Measurements from ENCODE around the gene CELF6.
A peak's percentile ranks its signal among the peaks of the same experiment; 100 is the strongest.

The CELF6 gene

GRCh38 chr15:72272997-72273352 lies 47.0 kb downstream of the CELF6 start:
- DNase-seq (ENCODE audit: low read depth), result no peak
- peak overlapping the region; percentile 89 for H3K4me3 ChIP-seq (ENCODE audit: low read depth, low read length)
- no peak for TF ChIP-seq CTCF (IDR thresholded peaks at IDR 0.05; ENCODE audit: insufficient read depth, low read depth, low read length, missing control alignments)

GRCh38 chr15:72272213-72272996 lies 47.6 kb downstream of the CELF6 start, which contains the start of gene PARP6:
TSS of gene PARP6 (minus strand) at chr15:72272554. CDS start at chr15:72267477, 5,077 bp downstream.
- DNase-seq (ENCODE audit: low read depth), result peak; percentile 99
- peak; percentile 68 for TF ChIP-seq CTCF (IDR thresholded peaks at IDR 0.05; ENCODE audit: insufficient read depth, low read depth, low read length, missing control alignments)
- H3K4me3 ChIP-seq (ENCODE audit: low read depth, low read length), result peak within 1 kb of the TSS; percentile 89

- DNase-seq (ENCODE audit: low read depth), result peak; percentile 19
- TF ChIP-seq CTCF (IDR thresholded peaks at IDR 0.05; ENCODE audit: insufficient read depth, low read depth, low read length, missing control alignments), result no peak
- H3K4me3 ChIP-seq (ENCODE audit: low read depth, low read length), result peak overlapping the region; percentile 76
These were observed 48.1 kb downstream of the CELF6 start for GRCh38 chr15:72271895-72272212.

GRCh38 chr15:72271221-72271620 lies 48.7 kb downstream of the CELF6 start:
- TF ChIP-seq CTCF (IDR thresholded peaks at IDR 0.05; ENCODE audit: insufficient read depth, low read depth, low read length, missing control alignments), result no peak
- no peak for DNase-seq (ENCODE audit: low read depth)
- H3K4me3 ChIP-seq (ENCODE audit: low read depth, low read length), result peak overlapping the region; percentile 76

GRCh38 chr15:72269739-72270138 lies 50.2 kb downstream of the CELF6 start:
- no peak for DNase-seq (ENCODE audit: low read depth)
- H3K4me3 ChIP-seq (ENCODE audit: low read depth, low read length), result no peak overlapping the region
- TF ChIP-seq CTCF (IDR thresholded peaks at IDR 0.05; ENCODE audit: insufficient read depth, low read depth, low read length, missing control alignments), result no peak

- DNase-seq (ENCODE audit: low read depth), result no peak
- no peak for TF ChIP-seq CTCF (IDR thresholded peaks at IDR 0.05; ENCODE audit: insufficient read depth, low read depth, low read length, missing control alignments)
- H3K4me3 ChIP-seq (ENCODE audit: low read depth, low read length), result no peak overlapping the region
These were observed 54.9 kb downstream of the CELF6 start for GRCh38 chr15:72265031-72265430.

Measured in GM12865 (cell line).